Choroid plexus epithelial cell (primary cell): ENCODE results near the gene RPTOR.

Experiments used
- DNase-seq: peaks from one replicate; pipeline ENCODE4 v3.0.0-alpha.2; 2010; ENCODE audit warnings: low read depth
- H3K4me3 ChIP-seq: 2 replicates; pipeline ENCODE4 v1.5.1; 2011; ENCODE audit warnings: low read depth, mild to moderate bottlenecking, control low read depth, low read length, moderate library complexity
- CTCF ChIP-seq: conservative IDR thresholded peaks from 2 replicates; pipeline ENCODE4 v1.5.1; 2011; ENCODE audit warnings: low read depth, mild to moderate bottlenecking, control low read depth, inconsistent platforms, low read length, moderate library complexity

The RPTOR gene

GRCh38 chr17:80783971-80784370 lies 239.3 kb downstream of the RPTOR start:
- no peak for TF ChIP-seq CTCF
- H3K4me3 ChIP-seq, result no peak overlapping the region
- no peak for DNase-seq

DNA sequence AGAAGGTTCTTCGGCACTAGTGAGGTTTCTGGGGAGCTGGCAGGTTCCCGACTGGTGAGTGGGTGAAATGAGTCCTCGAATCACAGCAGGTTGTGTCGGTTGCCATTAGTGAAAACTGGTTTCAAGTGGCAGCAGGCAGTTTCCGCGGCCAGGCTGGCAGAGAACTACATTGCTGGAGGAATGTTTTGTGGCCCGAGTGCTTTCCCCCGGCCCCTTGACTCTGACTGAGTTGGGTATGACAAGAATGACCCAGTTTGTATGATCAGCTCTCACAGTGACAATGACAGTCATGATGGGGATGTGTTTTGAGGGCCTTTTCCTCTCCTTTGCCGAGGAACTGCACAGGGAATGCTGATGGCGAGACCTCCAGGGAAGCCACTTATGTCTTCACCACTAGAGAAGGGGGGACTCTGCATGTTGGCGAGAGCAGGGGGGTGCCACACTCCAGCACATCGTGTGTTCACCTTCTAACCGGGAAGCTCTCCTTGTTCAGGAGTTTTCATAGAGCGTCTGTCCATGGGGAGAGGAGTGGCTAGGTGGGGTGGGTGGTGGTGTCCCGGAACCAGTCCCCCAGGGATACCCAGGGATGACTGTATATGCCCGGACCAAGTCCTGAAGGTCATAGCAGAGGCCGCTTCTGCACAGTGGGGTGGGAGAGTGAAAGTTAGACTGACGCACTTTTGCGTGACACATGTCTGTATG lies 241.0 kb downstream of the RPTOR start:
- TF ChIP-seq CTCF, result no peak
- no peak overlapping the region for H3K4me3 ChIP-seq
- DNase-seq, result no peak

DNA sequence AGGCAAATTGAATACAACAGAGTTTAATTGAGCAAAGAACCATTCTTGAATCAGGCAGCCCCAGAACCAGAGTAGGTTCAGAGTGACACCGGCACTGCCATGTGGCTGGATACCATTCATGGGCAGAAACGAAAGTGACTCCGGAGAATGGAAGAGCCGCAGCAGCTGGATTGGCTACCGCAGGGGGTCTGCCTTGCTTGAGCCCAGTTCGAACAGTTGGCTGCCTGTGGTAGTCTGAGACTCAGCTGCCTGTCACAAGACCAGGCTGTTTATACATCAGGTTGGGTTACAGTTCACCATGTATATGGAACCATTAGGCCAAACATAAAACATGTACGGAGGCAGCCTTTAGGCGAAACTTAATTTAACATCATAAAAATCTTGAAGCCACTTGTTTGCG lies 241.8 kb downstream of the RPTOR start:
- H3K4me3 ChIP-seq, result no peak overlapping the region
- no peak for TF ChIP-seq CTCF
- peak; percentile 28 for DNase-seq

DNA sequence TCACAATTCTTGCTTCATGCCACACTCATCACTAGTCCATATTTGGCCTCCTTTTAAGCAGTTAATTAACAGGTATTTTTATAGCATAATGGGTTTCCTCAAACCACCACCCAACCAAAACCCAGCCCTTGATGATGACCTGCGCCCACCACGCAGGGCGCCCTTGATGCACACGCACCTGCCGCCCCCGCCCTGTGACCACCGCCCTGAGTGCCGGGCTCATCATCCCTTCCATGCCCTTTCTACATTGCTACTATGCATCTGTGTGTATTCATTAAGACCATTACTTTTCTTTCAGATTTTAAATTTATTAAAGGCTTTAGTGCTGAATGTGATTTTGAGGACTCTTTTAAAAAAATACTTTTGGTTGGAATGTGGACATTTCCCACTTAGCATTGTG lies 242.2 kb downstream of the RPTOR start:
- no peak for TF ChIP-seq CTCF
- no peak overlapping the region for H3K4me3 ChIP-seq
- DNase-seq, result no peak

DNA sequence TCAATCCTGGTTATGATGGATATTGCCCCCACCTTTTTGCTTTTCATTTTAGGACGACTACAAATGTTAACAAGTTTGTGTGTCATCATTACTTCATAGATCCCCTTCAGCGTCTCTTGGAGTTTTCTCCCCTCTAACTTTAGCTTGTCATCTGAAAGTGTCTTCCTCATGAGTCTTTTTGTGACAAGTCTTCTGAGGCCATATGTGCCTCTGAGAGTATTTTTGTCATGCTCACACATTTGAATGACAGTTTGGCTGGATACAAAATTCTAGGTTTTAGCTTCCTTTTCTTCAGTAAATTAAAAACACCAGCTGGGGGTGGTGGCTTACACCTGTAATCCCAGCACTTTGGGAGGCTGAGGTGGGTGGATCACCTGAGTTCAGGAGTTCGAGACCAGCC lies 243.2 kb downstream of the RPTOR start:
- TF ChIP-seq CTCF, result no peak
- DNase-seq, result no peak

GRCh38 chr17:80789356-80789902 lies 244.8 kb downstream of the RPTOR start:
- DNase-seq, result peak; percentile 97
- no peak overlapping the region for H3K4me3 ChIP-seq
- no peak for TF ChIP-seq CTCF

More for the DNA sequence above, 243.2 kb downstream of the RPTOR start:
- no peak overlapping the region for H3K4me3 ChIP-seq
